ENCODE results near the gene LCE1F. TPM values are rescaled to one million over a fixed set of nuclear protein-coding genes. Genes with fewer than 3 reads are reported as not detected.

LCE1F gene
- total RNA-seq, 2 experiments from 2014 or later, result not detected

- no peaks in the 10 kb centered on the region for H3K9me3 Mint-ChIP-seq (ENCODE audit: insufficient read depth)
- no peaks in the 10 kb centered on the region for H3K4me1 Mint-ChIP-seq (ENCODE audit: low read depth)
- H3K36me3 Mint-ChIP-seq (ENCODE audit: low read depth), result no peaks in the 10 kb centered on the region
- CTCF ChIA-PET, result no interaction called here
- no peak for ATAC-seq
- no peak for DNase-seq
- H3K27ac Mint-ChIP-seq, result no peak overlapping the region
- POLR2A ChIA-PET, result no interaction called here
- peaks cover 12% of the 10 kb centered on the region for H3K27me3 Mint-ChIP-seq (ENCODE audit: low read depth)
- no peak overlapping the region for H3K4me3 Mint-ChIP-seq
Observed at GRCh38 chr1:152753586-152753985, 21.4 kb upstream of the LCE1F start.

- H3K36me3 Mint-ChIP-seq (ENCODE audit: low read depth), result no peaks in the 10 kb centered on the region
- no peak overlapping the region for H3K27ac Mint-ChIP-seq
- ChIA-PET POLR2A (no interaction called here), CTCF (no interaction called here)
- H3K4me3 Mint-ChIP-seq, result no peak overlapping the region
- no peaks in the 10 kb centered on the region for H3K4me1 Mint-ChIP-seq (ENCODE audit: low read depth)
- H3K27me3 Mint-ChIP-seq (ENCODE audit: low read depth), result peaks cover 3% of the 10 kb centered on the region
- no peak for ATAC-seq
- H3K9me3 Mint-ChIP-seq (ENCODE audit: insufficient read depth), result no peaks in the 10 kb centered on the region
- no peak for DNase-seq
Observed at GRCh38 chr1:152756872-152757271, 18.1 kb upstream of the LCE1F start.

GRCh38 chr1:152757747-152758146, 17.2 kb upstream of the LCE1F start, which contains the start of gene KPRP:
Gene KPRP (plus strand): TSS chr1:152758025. CDS start chr1:152759589, 1,564 bp downstream.
- H3K27me3 Mint-ChIP-seq (ENCODE audit: low read depth), result peaks cover 2% of the 10 kb centered on the region
- ChIA-PET POLR2A (no interaction called here), CTCF (no interaction called here)
- H3K4me1 Mint-ChIP-seq (ENCODE audit: low read depth), result no peaks in the 10 kb centered on the region
- H3K36me3 Mint-ChIP-seq (ENCODE audit: low read depth), result no peaks in the 10 kb centered on the region
- no peak within 1 kb of the TSS for H3K27ac Mint-ChIP-seq
- DNase-seq, result no peak
- H3K4me3 Mint-ChIP-seq, result no peak within 1 kb of the TSS
- no peaks in the 10 kb centered on the region for H3K9me3 Mint-ChIP-seq (ENCODE audit: insufficient read depth)
- ATAC-seq, result no peak

DNA sequence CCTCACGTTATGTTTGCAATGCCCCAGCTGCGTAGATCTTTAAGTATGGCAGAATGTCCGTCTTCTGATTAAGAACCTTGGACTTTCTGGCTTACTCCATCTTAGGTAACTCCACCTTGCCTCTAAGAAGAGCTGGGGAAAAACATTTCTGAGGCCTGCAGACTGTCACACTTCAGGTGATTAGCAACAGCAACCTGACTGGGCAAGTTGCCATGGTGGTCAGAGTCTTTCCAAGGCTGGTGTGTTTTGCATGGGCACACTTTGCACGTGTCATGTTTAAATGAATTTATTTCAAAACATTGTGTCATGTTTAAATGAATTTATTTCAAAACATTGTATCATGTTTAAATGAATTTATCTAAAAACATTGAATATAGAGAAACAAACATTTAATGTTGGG, 16.3 kb upstream of the LCE1F start:
- Mint-ChIP-seq H3K27me3 (ENCODE audit: low read depth) (no peaks in the 10 kb centered on the region), H3K36me3 (ENCODE audit: low read depth) (no peaks in the 10 kb centered on the region), H3K27ac (no peak overlapping the region), H3K4me1 (ENCODE audit: low read depth) (no peaks in the 10 kb centered on the region), H3K9me3 (ENCODE audit: insufficient read depth) (no peaks in the 10 kb centered on the region), H3K4me3 (no peak overlapping the region)
- ChIA-PET POLR2A (no interaction called here), CTCF (no interaction called here)
- DNase-seq (no peak), ATAC-seq (no peak)

DNA sequence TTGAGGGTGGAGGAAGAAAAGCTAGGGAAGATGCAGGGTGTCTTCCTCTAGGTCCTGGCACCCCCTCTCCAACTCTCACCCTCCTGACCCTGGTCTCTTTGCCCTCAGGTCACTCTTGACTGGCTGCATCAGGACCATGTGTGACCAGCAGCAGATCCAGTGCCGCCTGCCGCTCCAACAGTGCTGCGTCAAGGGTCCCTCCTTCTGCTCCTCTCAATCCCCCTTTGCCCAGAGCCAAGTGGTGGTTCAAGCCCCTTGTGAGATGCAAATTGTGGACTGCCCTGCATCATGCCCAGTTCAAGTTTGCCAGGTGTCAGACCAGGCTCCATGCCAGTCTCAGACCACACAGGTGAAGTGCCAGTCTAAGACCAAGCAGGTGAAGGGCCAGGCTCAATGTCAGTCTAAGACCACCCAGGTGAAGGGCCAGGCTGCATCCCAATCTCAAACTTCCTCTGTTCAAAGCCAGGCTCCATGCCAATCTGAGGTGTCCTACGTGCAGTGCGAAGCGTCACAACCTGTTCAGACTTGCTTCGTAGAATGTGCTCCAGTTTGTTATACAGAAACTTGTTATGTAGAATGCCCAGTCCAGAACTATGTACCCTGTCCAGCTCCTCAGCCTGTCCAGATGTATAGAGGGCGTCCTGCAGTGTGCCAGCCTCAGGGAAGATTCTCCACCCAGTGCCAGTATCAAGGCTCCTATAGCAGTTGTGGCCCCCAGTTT, 15.3 kb upstream of the LCE1F start:
- CTCF ChIA-PET, result no interaction called here
- H3K27me3 Mint-ChIP-seq (ENCODE audit: low read depth), result no peaks in the 10 kb centered on the region
- H3K27ac Mint-ChIP-seq, result no peak overlapping the region
- H3K4me1 Mint-ChIP-seq (ENCODE audit: low read depth), result no peaks in the 10 kb centered on the region
- POLR2A ChIA-PET, result no interaction called here
- no peak for DNase-seq
- no peaks in the 10 kb centered on the region for H3K9me3 Mint-ChIP-seq (ENCODE audit: insufficient read depth)
- no peak for ATAC-seq
- no peaks in the 10 kb centered on the region for H3K36me3 Mint-ChIP-seq (ENCODE audit: low read depth)
- H3K4me3 Mint-ChIP-seq, result no peak overlapping the region

GRCh38 chr1:152760551-152761190, 14.3 kb upstream of the LCE1F start:
- no peak overlapping the region for H3K27ac Mint-ChIP-seq
- ChIA-PET CTCF (no interaction called here), POLR2A (no interaction called here)
- H3K9me3 Mint-ChIP-seq (ENCODE audit: insufficient read depth), result no peaks in the 10 kb centered on the region
- no peaks in the 10 kb centered on the region for H3K36me3 Mint-ChIP-seq (ENCODE audit: low read depth)
- DNase-seq, result no peak
- no peaks in the 10 kb centered on the region for H3K27me3 Mint-ChIP-seq (ENCODE audit: low read depth)
- H3K4me3 Mint-ChIP-seq, result no peak overlapping the region
- H3K4me1 Mint-ChIP-seq (ENCODE audit: low read depth), result no peaks in the 10 kb centered on the region
- no peak for ATAC-seq

GRCh38 chr1:152761609-152762213, 13.2 kb upstream of the LCE1F start:
- ChIA-PET CTCF (no interaction called here), POLR2A (no interaction called here)
- Mint-ChIP-seq H3K4me1 (ENCODE audit: low read depth) (no peaks in the 10 kb centered on the region), H3K4me3 (no peak overlapping the region), H3K9me3 (ENCODE audit: insufficient read depth) (no peaks in the 10 kb centered on the region), H3K27me3 (ENCODE audit: low read depth) (no peaks in the 10 kb centered on the region), H3K27ac (no peak overlapping the region), H3K36me3 (ENCODE audit: low read depth) (no peaks in the 10 kb centered on the region)
- no peak for DNase-seq
- ATAC-seq, result no peak

DNA sequence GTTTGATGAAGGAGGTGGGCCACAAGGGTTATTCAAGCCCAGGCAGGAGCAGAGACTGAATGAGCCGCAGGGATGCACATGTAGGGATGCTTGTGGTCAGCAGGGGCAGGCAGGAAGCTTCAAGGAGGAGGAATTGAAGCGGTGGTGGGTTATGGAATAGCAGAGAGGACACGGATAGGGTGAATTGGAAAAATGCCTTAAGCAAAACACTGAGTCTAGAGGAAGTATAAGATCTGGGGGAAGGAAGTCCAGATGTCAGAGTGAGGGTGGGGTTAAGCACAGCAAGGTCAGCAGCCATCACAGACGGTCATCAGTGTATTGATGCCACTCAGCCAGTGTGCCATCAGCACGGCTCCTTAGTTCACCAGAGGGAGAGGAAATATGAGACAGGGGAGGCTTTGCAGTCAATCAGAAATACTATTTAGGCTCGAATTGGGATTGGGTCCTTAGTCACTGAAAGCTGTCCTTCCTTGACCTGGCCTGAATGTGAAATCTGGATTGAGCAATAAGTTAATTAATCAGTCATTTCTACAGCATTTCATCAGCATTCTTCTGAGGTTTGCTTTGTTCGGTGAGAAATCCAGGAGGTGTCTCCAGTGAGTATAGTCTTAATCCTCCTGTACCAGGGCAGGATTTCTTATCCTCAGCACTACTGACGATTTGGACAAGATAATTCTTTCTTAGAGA, 6.0 kb upstream of the LCE1F start:
- POLR2A ChIA-PET, result no interaction called here
- CTCF ChIA-PET, result no interaction called here
- peaks cover 5% of the 10 kb centered on the region for H3K27me3 Mint-ChIP-seq (ENCODE audit: low read depth)
- H3K4me1 Mint-ChIP-seq (ENCODE audit: low read depth), result no peaks in the 10 kb centered on the region
- DNase-seq (no peak), ATAC-seq (no peak)
- H3K4me3 Mint-ChIP-seq, result no peak overlapping the region
- H3K9me3 Mint-ChIP-seq (ENCODE audit: insufficient read depth), result no peaks in the 10 kb centered on the region
- H3K27ac Mint-ChIP-seq, result no peak overlapping the region
- no peaks in the 10 kb centered on the region for H3K36me3 Mint-ChIP-seq (ENCODE audit: low read depth)

DNA sequence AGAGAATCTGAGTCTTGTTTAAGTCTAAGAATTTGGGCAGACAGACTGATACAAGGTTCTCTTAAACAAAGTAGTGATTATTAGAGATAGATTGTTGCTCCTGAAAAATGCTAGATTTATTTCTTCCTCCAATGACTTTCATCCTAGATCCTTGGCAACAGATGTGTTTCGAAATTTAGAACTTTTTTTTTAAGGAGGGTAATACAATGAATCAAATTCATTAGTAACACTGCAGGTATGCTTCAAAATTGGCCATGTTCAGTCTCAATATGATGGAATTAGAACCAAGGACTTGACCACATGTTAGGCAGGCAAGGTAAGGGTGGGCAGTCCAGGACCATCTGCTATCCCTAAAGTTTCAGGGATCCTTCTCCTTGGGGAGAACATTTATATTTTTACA, 4.5 kb upstream of the LCE1F start:
- no peak for ATAC-seq
- ChIA-PET CTCF (no interaction called here), POLR2A (no interaction called here)
- Mint-ChIP-seq H3K36me3 (ENCODE audit: low read depth) (no peaks in the 10 kb centered on the region), H3K4me3 (no peak overlapping the region), H3K4me1 (ENCODE audit: low read depth) (no peaks in the 10 kb centered on the region), H3K27me3 (ENCODE audit: low read depth) (peaks cover 5% of the 10 kb centered on the region), H3K27ac (no peak overlapping the region), H3K9me3 (ENCODE audit: insufficient read depth) (peaks cover 4% of the 10 kb centered on the region)
- DNase-seq, result no peak

DNA sequence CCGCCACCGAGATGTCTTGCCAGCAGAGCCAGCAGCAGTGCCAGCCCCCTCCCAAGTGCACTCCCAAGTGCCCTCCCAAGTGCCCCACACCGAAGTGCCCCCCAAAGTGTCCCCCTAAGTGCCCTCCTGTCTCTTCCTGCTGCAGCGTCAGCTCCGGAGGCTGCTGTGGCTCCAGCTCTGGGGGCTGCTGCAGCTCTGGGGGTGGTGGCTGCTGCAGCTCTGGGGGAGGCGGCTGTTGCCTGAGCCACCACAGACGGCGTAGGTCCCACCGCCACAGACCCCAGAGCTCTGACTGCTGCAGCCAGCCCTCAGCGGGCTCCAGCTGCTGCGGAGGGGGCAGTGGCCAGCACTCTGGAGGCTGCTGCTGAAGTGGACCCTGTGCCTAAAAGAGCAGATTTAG, 1.4 kb downstream of the LCE1F start:
- Mint-ChIP-seq H3K9me3 (ENCODE audit: insufficient read depth) (peaks cover 4% of the 10 kb centered on the region), H3K27me3 (ENCODE audit: low read depth) (peaks cover 2% of the 10 kb centered on the region), H3K27ac (no peak overlapping the region), H3K4me3 (no peak overlapping the region), H3K36me3 (ENCODE audit: low read depth) (no peaks in the 10 kb centered on the region), H3K4me1 (ENCODE audit: low read depth) (no peaks in the 10 kb centered on the region)
- ATAC-seq (no peak), DNase-seq (no peak)
- ChIA-PET CTCF (no interaction called here), POLR2A (no interaction called here)

GRCh38 chr1:152777510-152778137, 2.7 kb downstream of the LCE1F start:
- no peaks in the 10 kb centered on the region for H3K4me1 Mint-ChIP-seq (ENCODE audit: low read depth)
- peaks cover 4% of the 10 kb centered on the region for H3K9me3 Mint-ChIP-seq (ENCODE audit: insufficient read depth)
- POLR2A ChIA-PET, result no interaction called here
- no peaks in the 10 kb centered on the region for H3K36me3 Mint-ChIP-seq (ENCODE audit: low read depth)
- no peak overlapping the region for H3K27ac Mint-ChIP-seq
- no peaks in the 10 kb centered on the region for H3K27me3 Mint-ChIP-seq (ENCODE audit: low read depth)
- CTCF ChIA-PET, result no interaction called here
- no peak for ATAC-seq
- H3K4me3 Mint-ChIP-seq, result no peak overlapping the region
- DNase-seq, result no peak

GRCh38 chr1:152783095-152783494, 8.2 kb downstream of the LCE1F start:
- H3K36me3 Mint-ChIP-seq (ENCODE audit: low read depth), result no peaks in the 10 kb centered on the region
- H3K9me3 Mint-ChIP-seq (ENCODE audit: insufficient read depth), result no peaks in the 10 kb centered on the region
- no peak for DNase-seq
- ChIA-PET CTCF (no interaction called here), POLR2A (no interaction called here)
- H3K4me1 Mint-ChIP-seq (ENCODE audit: low read depth), result no peaks in the 10 kb centered on the region
- H3K27ac Mint-ChIP-seq, result no peak overlapping the region
- H3K27me3 Mint-ChIP-seq (ENCODE audit: low read depth), result peaks cover 14% of the 10 kb centered on the region
- no peak for ATAC-seq
- no peak overlapping the region for H3K4me3 Mint-ChIP-seq

Data from activated CD8-positive, alpha-beta T cell treated with anti-CD3 and anti-CD28 coated beads, Interleukin-2, amount 10 ng/mL, durations not matched to agents 7 days and 5 days (primary cell).